Measurements from ENCODE around the gene FIP1L1.

GRCh38 chr4:53476232-53477037, 99.0 kb downstream of the FIP1L1 start:
- TF ChIP-seq CTCF (IDR thresholded peaks at IDR 0.05) (no peak), POLR2A (IDR thresholded peaks at IDR 0.05; ENCODE audit: low read depth) (no peak), POLR2AphosphoS5 (IDR thresholded peaks at IDR 0.05) (no peak)

Measured in esophagus muscularis mucosa (tissue), 3 donors.